PC-9 (cell line): ENCODE measurements around the gene ANKRD44.

Experiments used
- CTCF ChIP-seq: fragments of 200-600 bp; sonication (generic); conservative IDR thresholded peaks from 2 replicates; pipeline ENCODE4 v1.6.1; 2017; ENCODE audit warnings: mixed run types, antibody characterized with exemption, mild to moderate bottlenecking, moderate library complexity
- EZH2 ChIP-seq: fragments of 200-600 bp; sonication (generic); IDR thresholded peaks from 2 replicates; pipeline ENCODE4 v1.8.0; 2017; ENCODE audit warnings: antibody characterized with exemption, low read depth

DNA sequence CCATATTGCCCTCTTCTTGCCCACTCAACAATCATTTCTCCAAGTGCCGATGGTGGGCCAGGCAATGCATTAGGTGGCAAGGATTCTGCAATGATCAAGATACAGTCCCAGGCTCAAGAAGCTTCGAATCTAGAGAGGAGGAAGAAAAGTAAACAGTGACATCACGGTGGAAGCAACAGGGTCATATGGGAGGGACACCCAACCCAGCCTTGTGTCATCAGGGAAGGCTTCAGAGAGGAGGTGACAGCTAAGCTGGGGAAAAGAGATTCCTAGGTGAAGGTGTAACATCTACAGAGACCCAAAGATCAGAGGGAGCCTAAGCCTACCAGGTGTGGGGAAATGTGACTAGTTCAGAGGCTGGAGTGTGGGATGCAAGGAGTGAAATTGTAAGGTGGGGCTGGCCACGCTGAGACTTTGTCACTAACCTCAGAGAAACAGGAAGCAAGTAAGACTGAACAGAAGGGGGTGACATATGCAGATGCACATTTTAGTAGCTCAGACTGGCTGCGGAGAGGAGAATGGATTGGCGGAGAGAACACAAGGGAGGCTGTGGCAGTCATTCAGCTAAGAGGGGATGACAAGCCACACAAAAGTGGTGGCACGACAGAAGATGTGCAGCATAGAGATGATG lies 104.9 kb downstream of the ANKRD44 start:
- TF ChIP-seq CTCF (no peak), EZH2 (no peak)
